Caco-2 (cell line): ENCODE data around the gene CRELD1. TPM values are rescaled to one million over a fixed set of nuclear protein-coding genes. Genes with fewer than 3 reads are reported as not detected.

Source experiments
- BruUV-seq: library from RNA; stranded (reverse); fragments of 400-500 nt; replicated peaks from 2 replicates; lab custom pipeline; 2021; lab: Mats Ljungman, UMichigan
- CTCF ChIA-PET: fragments of 300-600 bp; sonication (Branson Sonifier 250); formaldehyde crosslinking; loops from one replicate; lab custom pipeline; 2022; ENCODE audit warnings: antibody characterized with exemption; lab: Charles Lee
- POLR2A ChIA-PET: fragments of 300-600 bp; sonication (Branson Sonifier 250); formaldehyde crosslinking; loops from one replicate; lab custom pipeline; 2022; ENCODE audit warnings: antibody characterized with exemption; lab: Charles Lee
- DNase-seq, 2 experiments: peaks; one replicate each; pipeline versions ENCODE4 v3.0.0 to v3.0.0-alpha.2; 2020 to 2022
- H3K27me3 ChIP-seq: replicated peaks from 2 replicates; pipeline ENCODE4 v1.6.0; 2011; ENCODE audit warnings: low read length; ENCODE audit not compliant: control insufficient read depth, insufficient read depth
- H3K36me3 ChIP-seq: 2 replicates; pipeline ENCODE4 v1.5.1; 2011; ENCODE audit warnings: low read length; ENCODE audit not compliant: control insufficient read depth, insufficient read depth
- H3K4me1 ChIP-seq: fragments of 250-450 bp; sonication (Bioruptor Pico); 2 replicates; pipeline ENCODE4 v1.5.1; 2020; ENCODE audit warnings: mild to moderate bottlenecking
- H3K4me3 ChIP-seq: 2 replicates; pipeline ENCODE4 v1.5.1; 2011; ENCODE audit warnings: low read depth, mild to moderate bottlenecking, control low read depth, low read length
- H3K9me3 ChIP-seq: fragments of 250-450 bp; sonication (Bioruptor Pico); 2 replicates; pipeline ENCODE4 v1.5.1; 2020; ENCODE audit warnings: mild to moderate bottlenecking, moderate library complexity
- H3K27ac Mint-ChIP-seq: one replicate; pipeline ENCODE4 v1.8.0; 2022; ENCODE audit warnings: mixed read lengths; ENCODE audit not compliant: unreplicated experiment
- H3K27me3 Mint-ChIP-seq: one replicate; pipeline ENCODE4 v1.8.0; 2022; ENCODE audit warnings: mixed read lengths; ENCODE audit not compliant: insufficient read depth, unreplicated experiment
- H3K36me3 Mint-ChIP-seq: one replicate; pipeline ENCODE4 v1.8.0; 2022; ENCODE audit warnings: mild to moderate bottlenecking, mixed read lengths; ENCODE audit not compliant: insufficient read depth, unreplicated experiment
- H3K4me1 Mint-ChIP-seq: one replicate; pipeline ENCODE4 v1.8.0; 2022; ENCODE audit warnings: low read depth, mixed read lengths; ENCODE audit not compliant: unreplicated experiment
- H3K4me3 Mint-ChIP-seq: one replicate; pipeline ENCODE4 v1.8.0; 2022; ENCODE audit warnings: mild to moderate bottlenecking, moderate library complexity, mixed read lengths; ENCODE audit not compliant: unreplicated experiment
- H3K9me3 Mint-ChIP-seq: one replicate; pipeline ENCODE4 v1.8.0; 2022; ENCODE audit warnings: mixed read lengths; ENCODE audit not compliant: unreplicated experiment
- CTCF ChIP-seq, 2 experiments: fragments of 200-600 bp in 1 of 2; IDR thresholded peaks; 1 replicate in 1 of 2; 2 replicates in 1 of 2; pipeline versions ENCODE4 v1.5.1 to v1.8.0; 2011 to 2022; ENCODE audit warnings: antibody characterized with exemption in 1 of 2, control low read depth in 1 of 2, inconsistent platforms in 1 of 2, low read depth in 1 of 2, low read length in 1 of 2, mild to moderate bottlenecking in 1 of 2, moderate library complexity in 1 of 2; ENCODE audit not compliant: insufficient read depth in 1 of 2, severe bottlenecking in 1 of 2, unreplicated experiment in 1 of 2
- intact Hi-C: fragments of 100-400 bp; cut with micrococcal nuclease; formaldehyde crosslinking; loops from one replicate; pipeline ENCODE4 v1.10.0; 2022; ENCODE audit not compliant: unreplicated experiment
- total RNA-seq: library from RNA; stranded (reverse); gene quantifications from 2 replicates; pipeline ENCODE4 v1.2.3, GENCODE V29; 2022

The CRELD1 gene
- total RNA-seq, 1 experiment from 2014 or later = 18.3 TPM

GRCh38 chr3:9889405-9889804 lies 44.2 kb upstream of the CRELD1 start:
- H3K36me3 Mint-ChIP-seq = peaks cover 34% of the 10 kb centered on the region
- ChIA-PET POLR2A (interaction anchor here (0.6 kb wide), 1 partner anchor 147 kb away, joined by 4 read pairs; no protein-coding TSS in a partner anchor), CTCF (no interaction called here)
- H3K27ac Mint-ChIP-seq = no peak overlapping the region
- no peaks in the 10 kb centered on the region for H3K9me3 Mint-ChIP-seq
- Histone ChIP-seq H3K27me3 (no peaks in the 10 kb centered on the region), H3K9me3 (no peaks in the 10 kb centered on the region), H3K36me3 (peaks cover 3% of the 10 kb centered on the region), H3K4me1 (peaks cover 8% of the 10 kb centered on the region), H3K4me3 (no peak overlapping the region)
- DNase-seq = no peak
- no peak overlapping the region for H3K4me3 Mint-ChIP-seq
- H3K4me1 Mint-ChIP-seq = peaks cover 20% of the 10 kb centered on the region
- intact Hi-C loops = no loop called here
- H3K27me3 Mint-ChIP-seq = no peaks in the 10 kb centered on the region
- no TSS peak for BruUV-seq
- TF ChIP-seq CTCF (IDR thresholded peaks at IDR 0.05; ENCODE audit: insufficient read depth in 1 of 2, low read depth in 1 of 2, low read length in 1 of 2, severe bottlenecking in 1 of 2, unreplicated experiment in 1 of 2) = no peak

DNA sequence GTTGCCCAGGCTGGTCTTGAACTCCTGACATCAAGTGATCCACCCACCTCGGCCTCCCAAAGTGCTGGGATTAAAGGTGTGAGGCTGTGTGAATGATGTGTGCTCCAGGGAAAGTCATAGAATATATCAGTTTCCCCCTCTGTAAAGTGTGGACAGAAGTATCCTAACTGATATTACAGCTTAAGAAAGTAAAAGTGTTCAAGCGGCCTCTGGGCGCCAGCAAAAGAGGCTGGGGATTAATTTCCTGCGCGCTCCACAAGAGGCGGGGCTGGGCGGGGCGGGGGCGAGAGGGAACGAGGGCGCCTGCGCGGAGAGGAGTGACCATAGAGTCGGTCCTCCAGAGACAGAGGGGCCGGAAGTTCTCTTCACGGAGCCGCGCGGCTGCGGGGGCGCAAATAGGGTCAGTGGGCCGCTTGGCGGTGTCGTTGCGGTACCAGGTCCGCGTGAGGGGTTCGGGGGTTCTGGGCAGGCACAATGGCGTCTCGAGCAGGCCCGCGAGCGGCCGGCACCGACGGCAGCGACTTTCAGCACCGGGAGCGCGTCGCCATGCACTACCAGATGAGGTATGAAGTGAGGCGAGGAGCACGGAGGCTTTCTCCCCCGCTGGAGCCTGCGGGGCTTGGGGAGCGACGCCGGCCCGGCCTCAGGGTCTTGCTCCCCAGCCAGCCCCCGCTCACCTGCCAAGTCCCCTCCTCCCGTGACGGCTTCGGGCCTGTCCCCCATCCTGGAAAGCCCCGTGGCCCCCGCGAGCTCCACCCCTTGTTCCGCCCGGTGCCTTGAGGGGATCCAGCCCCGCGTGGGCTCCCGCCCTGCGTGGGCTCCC lies 43.2 kb upstream of the CRELD1 start, which contains the start of gene JAGN1:
Gene JAGN1 (plus strand): TSS at position 362 of the 823 bp plus-strand sequence. CDS start 113 bp downstream, at position 475.
- TSS peak; percentile 60 for BruUV-seq
- intact Hi-C loops = loop anchor here (1.0 to 2.0 kb wide), 3 partner anchors 8 to 42 kb away; partner anchors contain the start of gene CRELD1

More for the DNA sequence above, 43.2 kb upstream of the CRELD1 start, which contains the start of gene JAGN1:
- H3K4me1 ChIP-seq = no peaks in the 10 kb centered on the region
- Mint-ChIP-seq H3K4me1 (peaks cover 11% of the 10 kb centered on the region), H3K4me3 (peak within 1 kb of the TSS; percentile 83), H3K27me3 (no peaks in the 10 kb centered on the region), H3K27ac (peak within 1 kb of the TSS; percentile 91), H3K9me3 (no peaks in the 10 kb centered on the region), H3K36me3 (peaks cover 42% of the 10 kb centered on the region)
- POLR2A ChIA-PET = interaction anchor here (0.6 to 1.4 kb wide), 5 partner anchors 10 to 98 kb away, joined by 3 to 8 read pairs (median 3); partner anchors contain the start of gene ARPC4
- no peak for TF ChIP-seq CTCF (IDR thresholded peaks at IDR 0.05; ENCODE audit: insufficient read depth in 1 of 2, low read depth in 1 of 2, low read length in 1 of 2, severe bottlenecking in 1 of 2, unreplicated experiment in 1 of 2)
- DNase-seq = peak; percentile 88 to 89
- H3K9me3 ChIP-seq = no peaks in the 10 kb centered on the region
- H3K4me3 ChIP-seq = peak within 1 kb of the TSS; percentile 99
- CTCF ChIA-PET = interaction anchor here (0.8 kb wide), 2 partner anchors 11 to 56 kb away, joined by 3 read pairs; no protein-coding TSS in a partner anchor
- H3K36me3 ChIP-seq = peaks cover 3% of the 10 kb centered on the region
- H3K27me3 ChIP-seq = no peaks in the 10 kb centered on the region
